ENCODE results near the gene FLYWCH1. TPM values are rescaled to one million over a fixed set of nuclear protein-coding genes. Genes with fewer than 3 reads are reported as not detected.

Gene FLYWCH1
- total and polyA plus RNA-seq, 4 donors = 3.9 to 12.2 (median 7.8) TPM

DNA sequence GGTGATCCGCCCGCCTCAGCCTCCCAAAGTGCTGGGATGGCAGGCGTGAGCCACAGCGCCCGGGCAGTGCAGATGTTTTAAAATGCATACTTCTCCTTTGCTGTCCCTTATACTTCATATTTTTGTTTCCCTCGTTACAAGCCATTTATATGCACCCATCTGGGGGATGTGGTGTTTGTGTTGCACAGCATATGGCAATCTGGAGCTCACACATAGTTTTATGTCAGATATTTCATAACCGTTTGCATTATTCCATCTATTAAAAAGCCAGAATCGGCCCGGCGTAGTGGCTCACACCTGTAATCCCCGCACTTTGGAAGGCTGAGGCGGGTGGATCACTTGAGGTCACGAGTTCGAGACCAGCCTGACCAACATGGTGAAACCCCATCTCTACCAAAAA is 11.8 kb downstream of the FLYWCH1 start:
- H3K27ac ChIP-seq (ENCODE audit: low read depth in 1 of 2, low read length in 2 of 2) = no peak overlapping the region
- no peaks in the 10 kb centered on the region for H3K27me3 ChIP-seq (ENCODE audit: control insufficient read depth in 4 of 4, insufficient read depth in 4 of 4, low read length in 3 of 4)
- no peaks in the 10 kb centered on the region for H3K9me3 ChIP-seq (ENCODE audit: control insufficient read depth in 4 of 4, low read length in 3 of 4)
- DNase-seq (ENCODE audit: low spot score) = no peak
- no peak overlapping the region for H3K9ac ChIP-seq (ENCODE audit: low read depth in 1 of 2, low read length in 2 of 2)
- peaks cover 0 to 4% (median under 1%) of the 10 kb centered on the region in 4 donors for H3K36me3 ChIP-seq (ENCODE audit: control insufficient read depth in 4 of 4, insufficient read depth in 3 of 4, low read depth in 1 of 4, low read length in 3 of 4)
- 96% methylated on average over 14 of the region's 14 CpGs for WGBS
- no peak for TF ChIP-seq ATF3 (IDR thresholded peaks at IDR 0.05)
- TF ChIP-seq, protein P1, sequence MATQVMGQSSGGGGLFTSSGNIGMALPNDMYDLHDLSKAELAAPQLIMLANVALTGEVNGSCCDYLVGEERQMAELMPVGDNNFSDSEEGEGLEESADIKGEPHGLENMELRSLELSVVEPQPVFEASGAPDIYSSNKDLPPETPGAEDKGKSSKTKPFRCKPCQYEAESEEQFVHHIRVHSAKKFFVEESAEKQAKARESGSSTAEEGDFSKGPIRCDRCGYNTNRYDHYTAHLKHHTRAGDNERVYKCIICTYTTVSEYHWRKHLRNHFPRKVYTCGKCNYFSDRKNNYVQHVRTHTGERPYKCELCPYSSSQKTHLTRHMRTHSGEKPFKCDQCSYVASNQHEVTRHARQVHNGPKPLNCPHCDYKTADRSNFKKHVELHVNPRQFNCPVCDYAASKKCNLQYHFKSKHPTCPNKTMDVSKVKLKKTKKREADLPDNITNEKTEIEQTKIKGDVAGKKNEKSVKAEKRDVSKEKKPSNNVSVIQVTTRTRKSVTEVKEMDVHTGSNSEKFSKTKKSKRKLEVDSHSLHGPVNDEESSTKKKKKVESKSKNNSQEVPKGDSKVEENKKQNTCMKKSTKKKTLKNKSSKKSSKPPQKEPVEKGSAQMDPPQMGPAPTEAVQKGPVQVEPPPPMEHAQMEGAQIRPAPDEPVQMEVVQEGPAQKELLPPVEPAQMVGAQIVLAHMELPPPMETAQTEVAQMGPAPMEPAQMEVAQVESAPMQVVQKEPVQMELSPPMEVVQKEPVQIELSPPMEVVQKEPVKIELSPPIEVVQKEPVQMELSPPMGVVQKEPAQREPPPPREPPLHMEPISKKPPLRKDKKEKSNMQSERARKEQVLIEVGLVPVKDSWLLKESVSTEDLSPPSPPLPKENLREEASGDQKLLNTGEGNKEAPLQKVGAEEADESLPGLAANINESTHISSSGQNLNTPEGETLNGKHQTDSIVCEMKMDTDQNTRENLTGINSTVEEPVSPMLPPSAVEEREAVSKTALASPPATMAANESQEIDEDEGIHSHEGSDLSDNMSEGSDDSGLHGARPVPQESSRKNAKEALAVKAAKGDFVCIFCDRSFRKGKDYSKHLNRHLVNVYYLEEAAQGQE (IDR thresholded peaks at IDR 0.05) = no peak
- H3K4me3 ChIP-seq (ENCODE audit: low read depth in 1 of 3, low read length in 3 of 3) = no peak overlapping the region
- H3K4me1 ChIP-seq (ENCODE audit: control insufficient read depth in 4 of 4, insufficient read depth in 4 of 4, low read length in 3 of 4) = peaks cover 2 to 7% (median 6%) of the 10 kb centered on the region in 4 donors

GRCh38 chr16:2924901-2925755 is 13.4 kb downstream of the FLYWCH1 start:
- no peak overlapping the region for H3K4me3 ChIP-seq (ENCODE audit: low read depth in 1 of 3, low read length in 3 of 3)
- peaks cover 0 to 9% (median 2%) of the 10 kb centered on the region in 4 donors for H3K36me3 ChIP-seq (ENCODE audit: control insufficient read depth in 4 of 4, insufficient read depth in 3 of 4, low read depth in 1 of 4, low read length in 3 of 4)
- no peaks in the 10 kb centered on the region for H3K27me3 ChIP-seq (ENCODE audit: control insufficient read depth in 4 of 4, insufficient read depth in 4 of 4, low read length in 3 of 4)
- no peak for TF ChIP-seq RAD21 (IDR thresholded peaks at IDR 0.05)
- TF ChIP-seq FOXA1 (IDR thresholded peaks at IDR 0.05) = no peak
- no peak for TF ChIP-seq JUND (IDR thresholded peaks at IDR 0.05)
- no peak for TF ChIP-seq ZBTB33 (IDR thresholded peaks at IDR 0.05)
- no peak for TF ChIP-seq TAF1 (conservative IDR thresholded peaks at IDR 0.05)
- no peak for TF ChIP-seq FOXA2 (IDR thresholded peaks at IDR 0.05)
- TF ChIP-seq HNF4A (conservative IDR thresholded peaks at IDR 0.05) = no peak
- TF ChIP-seq SP1 (IDR thresholded peaks at IDR 0.05) = no peak
- TF ChIP-seq, protein P1 (IDR thresholded peaks at IDR 0.05) = no peak
- TF ChIP-seq CTCF (IDR thresholded peaks at IDR 0.05; ENCODE audit: low read depth, low read length, missing input control) = no peak
- TF ChIP-seq, protein P2, sequence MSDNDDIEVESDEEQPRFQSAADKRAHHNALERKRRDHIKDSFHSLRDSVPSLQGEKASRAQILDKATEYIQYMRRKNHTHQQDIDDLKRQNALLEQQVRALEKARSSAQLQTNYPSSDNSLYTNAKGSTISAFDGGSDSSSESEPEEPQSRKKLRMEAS (IDR thresholded peaks at IDR 0.05) = no peak
- no peak for TF ChIP-seq RXRA (IDR thresholded peaks at IDR 0.05)
- no peak for TF ChIP-seq YY1 (IDR thresholded peaks at IDR 0.05)
- no peak for TF ChIP-seq NR2F2 (IDR thresholded peaks at IDR 0.05)
- no peaks in the 10 kb centered on the region for H3K9me3 ChIP-seq (ENCODE audit: control insufficient read depth in 4 of 4, low read length in 3 of 4)
- H3K27ac ChIP-seq (ENCODE audit: low read depth in 1 of 2, low read length in 2 of 2) = no peak overlapping the region
- H3K9ac ChIP-seq (ENCODE audit: low read depth in 1 of 2, low read length in 2 of 2) = no peak overlapping the region
- H3K4me1 ChIP-seq (ENCODE audit: control insufficient read depth in 4 of 4, insufficient read depth in 4 of 4, low read length in 3 of 4) = peaks cover 2 to 7% (median 5%) of the 10 kb centered on the region in 4 donors
- 86% methylated on average over 42 of the region's 42 CpGs for WGBS
- no peak for DNase-seq (ENCODE audit: low spot score)

Measured in liver (tissue), 9 donors.